ENCODE data around the gene ZSCAN2.
"Not testable (repeated sequence)": the region's sequence is repeated elsewhere in the genome, so short reads cannot be mapped to it uniquely, and the experiment has no call there.

ZSCAN2 gene

GRCh38 chr15:84582583-84583157 lies 18.1 kb upstream of the ZSCAN2 start:
- peak; percentile 12 for DNase-seq (ENCODE audit: low read depth)

DNA sequence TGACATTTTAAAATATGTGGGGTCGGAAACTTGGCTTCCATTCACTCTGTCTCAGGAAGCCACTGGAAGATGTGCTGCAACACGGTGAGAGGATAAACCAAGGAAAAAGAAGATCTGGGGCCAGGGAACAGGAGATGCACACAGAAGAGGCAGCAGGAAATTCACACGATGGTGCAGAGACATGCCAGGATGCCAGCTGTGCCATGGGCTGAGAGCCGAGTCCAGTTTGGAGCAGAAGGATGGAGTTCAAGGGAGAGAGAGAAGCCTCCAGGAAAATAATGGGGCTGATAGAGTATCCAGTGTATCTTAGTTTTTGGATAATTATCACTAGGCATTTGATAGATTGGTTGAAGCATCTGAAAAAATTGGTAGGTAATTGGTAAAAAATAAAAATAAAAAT lies 16.9 kb upstream of the ZSCAN2 start:
- not testable (repeated sequence) for DNase-seq (ENCODE audit: low read depth); H3K4me3 ChIP-seq (ENCODE audit: low read length)

More at GRCh38 chr15:84582583-84583157, 18.1 kb upstream of the ZSCAN2 start:
- no peak overlapping the region for H3K4me3 ChIP-seq (ENCODE audit: low read length)
- TF ChIP-seq CTCF (conservative IDR thresholded peaks at IDR 0.05; ENCODE audit: low read length) = no peak

- DNase-seq (ENCODE audit: low read depth) = peak; percentile 12
- no peak for TF ChIP-seq CTCF (conservative IDR thresholded peaks at IDR 0.05; ENCODE audit: low read length)
- H3K4me3 ChIP-seq (ENCODE audit: low read length) = no peak overlapping the region
Observed at GRCh38 chr15:84586696-84587095, 14.1 kb upstream of the ZSCAN2 start.

GRCh38 chr15:84588053-84588874 lies 12.5 kb upstream of the ZSCAN2 start:
- peak; percentile 73 for TF ChIP-seq CTCF (conservative IDR thresholded peaks at IDR 0.05; ENCODE audit: low read length)
- peak; percentile 66 for DNase-seq (ENCODE audit: low read depth)
- peak overlapping the region; percentile 57 for H3K4me3 ChIP-seq (ENCODE audit: low read length)

DNA sequence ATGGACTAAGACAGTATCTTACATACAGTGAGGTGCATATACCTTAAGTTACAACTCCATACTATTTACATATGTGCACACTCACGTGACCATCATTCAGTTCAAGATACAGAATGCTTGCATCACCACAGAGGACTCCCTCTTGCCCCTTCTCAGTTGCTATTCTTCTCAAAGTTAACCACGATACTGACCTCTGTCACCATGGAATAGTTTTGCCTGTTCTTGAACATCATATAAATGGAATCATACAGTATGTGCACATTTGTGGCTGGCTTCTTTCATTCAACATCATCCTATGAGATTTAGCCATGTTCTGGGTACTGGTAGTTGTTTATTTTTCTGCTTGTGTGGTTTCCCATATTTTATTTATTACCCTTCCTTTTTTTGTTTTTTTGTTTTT lies 10.4 kb upstream of the ZSCAN2 start:
- TF ChIP-seq CTCF (conservative IDR thresholded peaks at IDR 0.05; ENCODE audit: low read length) = no peak
- DNase-seq (ENCODE audit: low read depth) = no peak
- H3K4me3 ChIP-seq (ENCODE audit: low read length) = no peak overlapping the region

DNA sequence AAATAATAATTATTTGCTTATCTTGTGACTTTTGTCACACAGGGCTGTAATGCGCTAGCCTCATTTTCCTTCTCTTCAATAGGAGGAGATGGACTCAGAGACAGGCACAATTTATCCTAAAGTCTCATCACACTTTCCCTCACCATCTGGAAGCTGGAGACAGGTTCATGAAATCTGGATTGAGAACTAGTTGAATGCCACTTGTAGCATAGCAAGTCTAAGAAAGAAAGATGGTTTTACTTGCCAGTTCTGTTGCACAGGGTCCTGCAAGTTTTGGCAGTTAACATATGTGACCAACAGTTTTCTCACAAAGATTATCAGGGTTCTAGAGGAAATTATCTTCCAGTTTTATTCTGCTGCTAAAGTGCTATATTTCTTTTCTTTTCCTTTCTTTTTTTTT lies 9.0 kb upstream of the ZSCAN2 start:
- H3K4me3 ChIP-seq (ENCODE audit: low read length) = no peak overlapping the region
- DNase-seq (ENCODE audit: low read depth) = no peak
- TF ChIP-seq CTCF (conservative IDR thresholded peaks at IDR 0.05; ENCODE audit: low read length) = no peak

GRCh38 chr15:84594617-84595290 lies 6.1 kb upstream of the ZSCAN2 start:
- DNase-seq (ENCODE audit: low read depth) = no peak
- no peak for TF ChIP-seq CTCF (conservative IDR thresholded peaks at IDR 0.05; ENCODE audit: low read length)
- H3K4me3 ChIP-seq (ENCODE audit: low read length) = no peak overlapping the region
